ENCODE data around the gene PPP1R13B. TPM values are rescaled to one million over a fixed set of nuclear protein-coding genes. Genes with fewer than 3 reads are reported as not detected.
A peak's percentile ranks its signal among the peaks of the same experiment; 100 is the strongest.

The PPP1R13B gene
- total and polyA plus RNA-seq, 2 experiments from 2014 or later, result 9.4 to 20.2 TPM

- DNase-seq (ENCODE audit: low spot score), result no peak
- Histone ChIP-seq H3K4me2 (peak overlapping the region; percentile 57), H4K20me1 (ENCODE audit: insufficient read depth, poor library complexity, severe bottlenecking) (peaks cover 11% of the 10 kb centered on the region), H2AFZ (no peak overlapping the region), H3K79me2 (peaks cover 5% of the 10 kb centered on the region), H3K36me3 (replicated peaks; ENCODE audit: insufficient read depth, low read depth) (no peaks in the 10 kb centered on the region), H3K27me3 (no peaks in the 10 kb centered on the region), H3K27ac (peak overlapping the region; percentile 51), H3K9me3 (ENCODE audit: low read depth) (no peaks in the 10 kb centered on the region), H3K4me1 (ENCODE audit: insufficient read depth) (peaks cover 27% of the 10 kb centered on the region), H3K4me3 (no peak overlapping the region), H3K9me2 (replicated peaks; ENCODE audit: insufficient read depth) (no peaks in the 10 kb centered on the region)
- TF ChIP-seq, protein P1, sequence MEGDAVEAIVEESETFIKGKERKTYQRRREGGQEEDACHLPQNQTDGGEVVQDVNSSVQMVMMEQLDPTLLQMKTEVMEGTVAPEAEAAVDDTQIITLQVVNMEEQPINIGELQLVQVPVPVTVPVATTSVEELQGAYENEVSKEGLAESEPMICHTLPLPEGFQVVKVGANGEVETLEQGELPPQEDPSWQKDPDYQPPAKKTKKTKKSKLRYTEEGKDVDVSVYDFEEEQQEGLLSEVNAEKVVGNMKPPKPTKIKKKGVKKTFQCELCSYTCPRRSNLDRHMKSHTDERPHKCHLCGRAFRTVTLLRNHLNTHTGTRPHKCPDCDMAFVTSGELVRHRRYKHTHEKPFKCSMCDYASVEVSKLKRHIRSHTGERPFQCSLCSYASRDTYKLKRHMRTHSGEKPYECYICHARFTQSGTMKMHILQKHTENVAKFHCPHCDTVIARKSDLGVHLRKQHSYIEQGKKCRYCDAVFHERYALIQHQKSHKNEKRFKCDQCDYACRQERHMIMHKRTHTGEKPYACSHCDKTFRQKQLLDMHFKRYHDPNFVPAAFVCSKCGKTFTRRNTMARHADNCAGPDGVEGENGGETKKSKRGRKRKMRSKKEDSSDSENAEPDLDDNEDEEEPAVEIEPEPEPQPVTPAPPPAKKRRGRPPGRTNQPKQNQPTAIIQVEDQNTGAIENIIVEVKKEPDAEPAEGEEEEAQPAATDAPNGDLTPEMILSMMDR (IDR thresholded peaks at IDR 0.05; ENCODE audit: poor library complexity), result no peak
- TF ChIP-seq EZH2phosphoT487 (IDR thresholded peaks at IDR 0.05; ENCODE audit: low read depth, severe bottlenecking, unreplicated experiment) (no peak), EZH2 (IDR thresholded peaks at IDR 0.05; ENCODE audit: borderline replicate concordance) (no peak)
- WGBS (ENCODE audit: low lambda C conversion rate, missing lambda C conversion rate), result 94% methylated on average over 12 of the region's 14 CpGs
Observed at GRCh38 chr14:103697603-103698379, 149.6 kb downstream of the PPP1R13B start.

- peaks cover 13% of the 10 kb centered on the region for H4K20me1 ChIP-seq (ENCODE audit: insufficient read depth, poor library complexity, severe bottlenecking)
- 62% methylated on average over 3 of the region's 3 CpGs for WGBS (ENCODE audit: low lambda C conversion rate, missing lambda C conversion rate)
- H3K79me2 ChIP-seq, result peaks cover 5% of the 10 kb centered on the region
Observed at GRCh38 chr14:103697206-103697602, 150.2 kb downstream of the PPP1R13B start.

DNA sequence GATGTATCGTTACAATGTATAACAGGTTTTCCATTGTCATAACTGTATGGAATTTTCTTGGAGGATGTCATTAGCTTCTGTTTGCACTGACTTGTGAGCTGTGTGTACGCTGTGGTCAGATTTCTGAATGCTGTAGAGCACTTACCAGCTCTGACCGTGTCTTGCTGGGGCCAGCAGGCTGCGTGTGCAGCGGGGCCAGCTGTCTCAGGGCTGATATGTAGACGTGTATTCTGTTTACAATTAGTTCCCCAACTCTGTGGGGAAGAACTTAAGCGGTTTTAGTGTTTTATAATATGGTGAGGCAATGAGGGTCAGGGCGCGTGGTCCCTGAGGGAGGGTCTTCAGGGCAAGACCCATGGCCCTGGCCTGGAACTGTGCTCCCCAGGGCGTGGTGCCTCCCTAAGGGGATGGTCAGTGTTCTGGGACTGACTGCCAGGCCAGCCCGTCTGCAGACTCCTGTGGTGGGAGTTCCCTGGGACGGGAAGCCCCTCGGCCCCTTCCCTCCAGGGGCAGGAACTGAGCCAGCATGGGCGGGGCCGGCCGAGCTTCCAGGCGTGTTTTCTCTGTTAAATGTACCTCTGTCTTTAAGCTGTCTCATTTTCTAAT is 150.8 kb downstream of the PPP1R13B start:
- Histone ChIP-seq H3K36me3 (replicated peaks; ENCODE audit: insufficient read depth, low read depth) (no peaks in the 10 kb centered on the region), H3K27me3 (no peaks in the 10 kb centered on the region), H3K79me2 (peaks cover 6% of the 10 kb centered on the region), H4K20me1 (ENCODE audit: insufficient read depth, poor library complexity, severe bottlenecking) (peaks cover 14% of the 10 kb centered on the region), H3K4me1 (ENCODE audit: insufficient read depth) (peaks cover 27% of the 10 kb centered on the region), H3K27ac (peak overlapping the region; percentile 51), H3K9me3 (ENCODE audit: low read depth) (no peaks in the 10 kb centered on the region), H2AFZ (no peak overlapping the region), H3K4me2 (peak overlapping the region; percentile 57), H3K4me3 (no peak overlapping the region), H3K9me2 (replicated peaks; ENCODE audit: insufficient read depth) (no peaks in the 10 kb centered on the region)
- TF ChIP-seq, protein P1 (IDR thresholded peaks at IDR 0.05; ENCODE audit: poor library complexity), result no peak
- TF ChIP-seq EZH2 (IDR thresholded peaks at IDR 0.05; ENCODE audit: borderline replicate concordance) (no peak), EZH2phosphoT487 (IDR thresholded peaks at IDR 0.05; ENCODE audit: low read depth, severe bottlenecking, unreplicated experiment) (no peak)
- WGBS (ENCODE audit: low lambda C conversion rate, missing lambda C conversion rate), result 43% methylated on average over 17 of the region's 17 CpGs
- no peak for DNase-seq (ENCODE audit: low spot score)

More at GRCh38 chr14:103697206-103697602, 150.2 kb downstream of the PPP1R13B start:
- TF ChIP-seq, protein P1 (IDR thresholded peaks at IDR 0.05; ENCODE audit: poor library complexity), result no peak
- TF ChIP-seq EZH2 (IDR thresholded peaks at IDR 0.05; ENCODE audit: borderline replicate concordance) (no peak), EZH2phosphoT487 (IDR thresholded peaks at IDR 0.05; ENCODE audit: low read depth, severe bottlenecking, unreplicated experiment) (no peak)
- Histone ChIP-seq H3K4me1 (ENCODE audit: insufficient read depth) (peaks cover 27% of the 10 kb centered on the region), H3K27me3 (no peaks in the 10 kb centered on the region), H3K9me3 (ENCODE audit: low read depth) (no peaks in the 10 kb centered on the region), H3K4me3 (no peak overlapping the region), H3K27ac (peak overlapping the region; percentile 51), H3K4me2 (peak overlapping the region; percentile 57), H2AFZ (no peak overlapping the region), H3K9me2 (replicated peaks; ENCODE audit: insufficient read depth) (no peaks in the 10 kb centered on the region), H3K36me3 (replicated peaks; ENCODE audit: insufficient read depth, low read depth) (no peaks in the 10 kb centered on the region)
- DNase-seq (ENCODE audit: low spot score), result no peak
